Progenitor cell of endocrine pancreas (in vitro differentiated cells): Measurements from ENCODE around the gene FZD1. TPM values are rescaled to one million over a fixed set of nuclear protein-coding genes. Genes with fewer than 3 reads are reported as not detected.

Source experiments
- DNase-seq: peaks from one replicate; pipeline ENCODE4 v3.0.0; 2021; ENCODE audit warnings: low spot score; ENCODE audit not compliant: unreplicated experiment
- H3K27ac Mint-ChIP-seq: 2 replicates; pipeline ENCODE4 v1.8.0; 2021; ENCODE audit warnings: mild to moderate bottlenecking, moderate library complexity, mixed read lengths
- H3K27me3 Mint-ChIP-seq: 2 replicates; pipeline ENCODE4 v1.8.0; 2021; ENCODE audit warnings: mixed read lengths
- H3K36me3 Mint-ChIP-seq: 2 replicates; pipeline ENCODE4 v1.8.0; 2022; ENCODE audit warnings: mixed read lengths; ENCODE audit not compliant: insufficient read depth
- H3K4me1 Mint-ChIP-seq: 2 replicates; pipeline ENCODE4 v1.8.0; 2021; ENCODE audit warnings: low read depth, mixed read lengths
- H3K4me3 Mint-ChIP-seq: 2 replicates; pipeline ENCODE4 v1.8.0; 2021; ENCODE audit warnings: low read depth, mild to moderate bottlenecking, moderate library complexity, mixed read lengths
- H3K9me3 Mint-ChIP-seq: 2 replicates; pipeline ENCODE4 v1.8.0; 2021; ENCODE audit warnings: low read depth, mixed read lengths
- total RNA-seq: library from RNA; stranded (reverse); gene quantifications from 2 replicates; pipeline ENCODE4 v1.2.1, GENCODE V29; 2021
- TF ChIP-seq, protein P1 (sequence below): fragments of 200-600 bp; sonication (generic); IDR thresholded peaks from one replicate; pipeline ENCODE4 v1.5.0; 2021; ENCODE audit warnings: antibody characterized with exemption, mild to moderate bottlenecking; ENCODE audit not compliant: unreplicated experiment

FZD1 gene
- total RNA-seq, 1 donor from 2014 or later, result 12.0 TPM

DNA sequence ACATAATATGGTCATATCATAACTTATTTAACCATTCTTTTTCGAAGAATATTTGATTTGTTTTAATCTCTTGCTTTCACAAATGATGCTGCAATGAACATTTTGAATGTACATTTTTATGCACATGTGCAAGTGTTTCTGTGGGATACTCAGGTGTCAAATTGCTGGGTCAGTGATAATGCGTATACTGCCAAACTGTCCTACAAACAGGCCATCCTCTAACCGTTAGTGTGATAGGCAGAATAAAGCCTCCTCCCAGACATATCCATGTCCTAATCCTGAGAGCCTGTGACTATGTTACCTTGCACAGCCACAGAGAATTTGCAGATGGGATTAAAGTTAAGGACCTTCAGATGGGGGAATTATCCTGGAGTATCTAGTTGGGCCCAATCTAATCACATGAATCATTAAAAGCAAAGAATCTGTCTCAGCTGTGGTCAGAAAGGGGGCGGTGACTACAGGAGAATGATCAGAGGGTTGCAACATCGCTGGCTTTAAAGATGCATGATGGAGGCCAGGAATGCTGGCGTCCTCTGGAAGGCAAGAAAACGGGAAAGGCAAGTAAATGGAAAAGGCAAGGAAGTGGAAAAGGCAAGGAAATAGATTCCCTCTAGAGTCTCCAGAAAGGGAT, 46.7 kb downstream of the FZD1 start:
- TF ChIP-seq, protein P1, sequence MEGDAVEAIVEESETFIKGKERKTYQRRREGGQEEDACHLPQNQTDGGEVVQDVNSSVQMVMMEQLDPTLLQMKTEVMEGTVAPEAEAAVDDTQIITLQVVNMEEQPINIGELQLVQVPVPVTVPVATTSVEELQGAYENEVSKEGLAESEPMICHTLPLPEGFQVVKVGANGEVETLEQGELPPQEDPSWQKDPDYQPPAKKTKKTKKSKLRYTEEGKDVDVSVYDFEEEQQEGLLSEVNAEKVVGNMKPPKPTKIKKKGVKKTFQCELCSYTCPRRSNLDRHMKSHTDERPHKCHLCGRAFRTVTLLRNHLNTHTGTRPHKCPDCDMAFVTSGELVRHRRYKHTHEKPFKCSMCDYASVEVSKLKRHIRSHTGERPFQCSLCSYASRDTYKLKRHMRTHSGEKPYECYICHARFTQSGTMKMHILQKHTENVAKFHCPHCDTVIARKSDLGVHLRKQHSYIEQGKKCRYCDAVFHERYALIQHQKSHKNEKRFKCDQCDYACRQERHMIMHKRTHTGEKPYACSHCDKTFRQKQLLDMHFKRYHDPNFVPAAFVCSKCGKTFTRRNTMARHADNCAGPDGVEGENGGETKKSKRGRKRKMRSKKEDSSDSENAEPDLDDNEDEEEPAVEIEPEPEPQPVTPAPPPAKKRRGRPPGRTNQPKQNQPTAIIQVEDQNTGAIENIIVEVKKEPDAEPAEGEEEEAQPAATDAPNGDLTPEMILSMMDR, result no peak
- H3K36me3 Mint-ChIP-seq, result no peaks in the 10 kb centered on the region
- H3K9me3 Mint-ChIP-seq, result no peaks in the 10 kb centered on the region
- no peaks in the 10 kb centered on the region for H3K27me3 Mint-ChIP-seq
- DNase-seq, result no peak
- peaks cover 2% of the 10 kb centered on the region for H3K4me1 Mint-ChIP-seq
- no peak overlapping the region for H3K4me3 Mint-ChIP-seq
- H3K27ac Mint-ChIP-seq, result no peak overlapping the region

DNA sequence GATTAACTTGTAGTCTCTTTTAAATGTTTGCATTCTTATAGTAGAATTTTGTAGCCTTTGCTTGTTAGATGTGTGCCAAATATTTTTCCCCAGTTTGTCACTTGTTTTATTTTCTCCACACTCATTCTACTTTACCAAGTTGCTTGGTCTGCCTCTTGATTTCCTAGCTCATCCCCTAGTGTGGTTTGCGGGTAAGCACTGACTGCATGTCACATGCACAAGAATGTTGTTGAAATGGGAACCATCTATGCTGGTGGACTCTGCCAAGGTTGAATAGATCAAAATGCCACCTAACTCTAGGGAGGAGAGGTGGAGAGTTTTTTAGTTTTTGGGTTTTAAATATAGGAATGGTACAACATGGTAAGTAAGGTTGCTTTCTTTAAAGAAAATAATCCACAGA, 47.6 kb downstream of the FZD1 start:
- Mint-ChIP-seq H3K9me3 (no peaks in the 10 kb centered on the region), H3K27me3 (no peaks in the 10 kb centered on the region), H3K4me3 (no peak overlapping the region)

DNA sequence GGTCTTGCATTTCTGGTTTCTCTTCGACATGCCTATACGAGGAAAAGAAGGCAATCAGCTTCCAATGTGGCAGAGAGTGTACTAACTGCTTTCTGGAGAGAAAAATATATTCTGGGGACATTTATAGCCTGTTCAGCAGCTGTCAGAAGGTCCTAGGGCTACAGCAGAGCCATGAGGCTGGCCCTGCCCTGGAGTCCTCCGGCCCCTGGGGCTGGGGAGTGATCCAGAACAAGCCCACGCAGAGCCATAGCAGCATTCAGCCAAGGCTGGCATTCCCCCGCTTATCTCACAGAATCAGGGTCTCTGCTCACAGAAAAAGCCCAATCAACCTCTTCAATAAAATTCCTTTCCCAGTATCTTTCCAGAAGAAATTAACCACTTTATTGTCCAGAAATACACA, 48.9 kb downstream of the FZD1 start:
- no peaks in the 10 kb centered on the region for H3K9me3 Mint-ChIP-seq
- TF ChIP-seq, protein P1, result no peak
- no peak overlapping the region for H3K4me3 Mint-ChIP-seq
- no peak overlapping the region for H3K27ac Mint-ChIP-seq
- no peaks in the 10 kb centered on the region for H3K27me3 Mint-ChIP-seq
- peaks cover 2% of the 10 kb centered on the region for H3K4me1 Mint-ChIP-seq
- no peak for DNase-seq
- H3K36me3 Mint-ChIP-seq, result no peaks in the 10 kb centered on the region

More for the DNA sequence above, 47.6 kb downstream of the FZD1 start:
- H3K4me1 Mint-ChIP-seq, result peaks cover 2% of the 10 kb centered on the region
- no peak overlapping the region for H3K27ac Mint-ChIP-seq
- TF ChIP-seq, protein P1, result no peak
- no peaks in the 10 kb centered on the region for H3K36me3 Mint-ChIP-seq
- DNase-seq, result no peak

DNA sequence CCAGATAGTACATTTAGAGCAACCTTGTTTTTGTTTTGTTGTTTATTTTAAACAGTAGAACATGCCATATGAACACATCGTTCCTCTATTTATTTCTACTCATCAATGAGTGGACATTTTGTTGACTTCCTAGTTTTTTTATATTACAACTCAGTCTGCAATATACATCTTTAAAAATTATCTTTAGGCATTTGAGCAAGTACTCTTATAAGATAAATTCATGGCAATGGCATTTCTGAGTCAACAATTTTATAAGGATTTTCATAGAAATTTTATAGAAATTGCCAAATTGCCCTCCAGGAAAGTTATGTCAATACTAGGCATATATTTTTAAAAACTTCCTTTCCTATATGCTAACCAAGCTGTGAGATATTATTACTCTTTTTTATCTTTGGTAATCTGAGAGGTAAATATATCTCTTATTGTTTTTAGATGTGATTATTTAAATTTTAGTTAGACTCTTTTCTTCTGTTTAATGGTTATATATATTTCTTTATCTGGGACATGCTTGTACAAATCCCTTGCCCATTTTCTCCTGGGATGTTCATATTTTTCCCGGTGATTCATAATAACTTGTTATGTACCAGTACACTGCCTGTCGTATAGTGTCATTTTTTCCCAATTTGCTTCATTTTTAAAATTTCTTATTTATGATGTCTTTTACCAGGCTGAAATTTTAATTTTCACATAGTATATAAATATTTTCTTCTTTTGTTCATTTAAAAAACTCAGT, 50.5 kb downstream of the FZD1 start:
- H3K4me1 Mint-ChIP-seq, result peaks cover 2% of the 10 kb centered on the region
- TF ChIP-seq, protein P1, result no peak
- no peak overlapping the region for H3K4me3 Mint-ChIP-seq
- no peaks in the 10 kb centered on the region for H3K9me3 Mint-ChIP-seq
- no peaks in the 10 kb centered on the region for H3K27me3 Mint-ChIP-seq
- no peaks in the 10 kb centered on the region for H3K36me3 Mint-ChIP-seq
- no peak overlapping the region for H3K27ac Mint-ChIP-seq
- DNase-seq, result no peak

DNA sequence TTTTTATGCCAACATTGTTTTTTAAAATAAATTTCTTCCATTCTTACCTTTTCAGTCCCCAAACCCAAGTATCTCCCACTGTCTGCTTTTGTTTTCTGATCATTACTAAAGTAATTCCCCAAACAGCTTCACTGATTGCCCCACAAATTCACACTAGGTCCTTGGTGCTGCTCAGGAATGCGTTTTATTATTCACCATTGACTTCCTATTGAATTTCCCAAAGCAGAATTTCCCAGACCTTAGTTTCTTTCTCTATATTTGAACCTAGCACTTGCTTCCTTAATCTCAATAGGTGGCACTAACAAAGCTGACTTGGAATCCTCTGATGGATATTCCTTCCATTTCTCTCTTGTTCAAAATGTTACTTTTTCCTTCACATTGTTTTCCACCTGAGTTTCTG, 52.2 kb downstream of the FZD1 start:
- Mint-ChIP-seq H3K4me1 (peaks cover 2% of the 10 kb centered on the region), H3K27me3 (no peaks in the 10 kb centered on the region), H3K9me3 (no peaks in the 10 kb centered on the region), H3K36me3 (no peaks in the 10 kb centered on the region), H3K4me3 (no peak overlapping the region), H3K27ac (no peak overlapping the region)
- TF ChIP-seq, protein P1, result no peak
- DNase-seq, result no peak
